HepG2 (cell line): ENCODE data around the gene SUPT6H. TPM values are rescaled to one million over a fixed set of nuclear protein-coding genes. Genes with fewer than 3 reads are reported as not detected.

ENCODE experiments used
- ARNTL ChIP-seq: sonication (generic); formaldehyde crosslinking; IDR thresholded peaks from 2 replicates; pipeline ENCODE4 v1.4.0; 2020; ENCODE audit warnings: mild to moderate bottlenecking, missing genetic modification reagents
- BORCS8-MEF2B ChIP-seq: sonication (generic); formaldehyde crosslinking; IDR thresholded peaks from 2 replicates; pipeline ENCODE4 v1.8.0; 2022; ENCODE audit warnings: mild to moderate bottlenecking, missing genetic modification reagents
- NR2F2 ChIP-seq: IDR thresholded peaks from 2 replicates; pipeline ENCODE4 v1.6.1; 2012; ENCODE audit warnings: low read depth, inconsistent platforms, borderline replicate concordance
- ZFP36L1 ChIP-seq: sonication (generic); formaldehyde crosslinking; IDR thresholded peaks from 2 replicates; pipeline ENCODE4 v1.8.0; 2022; ENCODE audit warnings: mild to moderate bottlenecking, missing genetic modification reagents, moderate library complexity
- ZNF34 ChIP-seq: sonication (generic); formaldehyde crosslinking; IDR thresholded peaks from 2 replicates; pipeline ENCODE4 v1.4.0; 2020; ENCODE audit warnings: mild to moderate bottlenecking, missing genetic modification reagents, borderline replicate concordance
- ZNF605 ChIP-seq: sonication (generic); formaldehyde crosslinking; IDR thresholded peaks from 2 replicates; pipeline ENCODE4 v1.8.0; 2022; ENCODE audit warnings: mild to moderate bottlenecking, missing genetic modification reagents
- ZNF782 ChIP-seq: sonication (generic); formaldehyde crosslinking; IDR thresholded peaks from 2 replicates; pipeline ENCODE4 v1.4.0; 2020; ENCODE audit warnings: missing genetic modification reagents, mild to moderate bottlenecking, borderline replicate concordance
- polyA plus RNA-seq, 8 experiments: library from polyadenylated mRNA; depleted of rRNA in 3 of 8; stranded (reverse) in 7 of 8; unstranded in 1 of 8; fragments of >200 nt; fragmentation: Illumina TruSeq in 4 of 8; extraction: Trizol in 4 of 8; gene quantifications; 2 replicates each; pipeline versions ENCODE4 v1.2.1 to v1.2.3, GENCODE V29; 2011 to 2016; ENCODE audit warnings: low read depth in 4 of 8, missing spikeins in 1 of 8, mixed read lengths in 1 of 8; ENCODE audit not compliant: insufficient read depth in 1 of 8
- total RNA-seq, 5 experiments: library from RNA; depleted of rRNA; stranded (reverse); fragments of >200 nt; fragmentation: Illumina TruSeq; extraction: Trizol; gene quantifications; 2 replicates each; pipeline ENCODE4 v1.2.3, GENCODE V29; 2016; ENCODE audit warnings: low read depth in 1 of 5
- TF ChIP-seq, protein P1 (sequence below): sonication (generic); formaldehyde crosslinking; IDR thresholded peaks from 2 replicates; pipeline ENCODE4 v1.8.1; 2023; ENCODE audit warnings: missing genetic modification reagents, inconsistent platforms, borderline replicate concordance
- TF ChIP-seq, protein P2 (sequence below): sonication (generic); formaldehyde crosslinking; IDR thresholded peaks from 2 replicates; pipeline ENCODE4 v1.8.0; 2022; ENCODE audit warnings: missing genetic modification reagents, mild to moderate bottlenecking, borderline replicate concordance
- TF ChIP-seq, protein P3 (sequence below): sonication (generic); formaldehyde crosslinking; IDR thresholded peaks from 2 replicates; pipeline ENCODE4 v1.4.0; 2020; ENCODE audit warnings: mild to moderate bottlenecking, missing genetic modification reagents, borderline replicate concordance
- TF ChIP-seq, protein P4 (sequence below): sonication (generic); formaldehyde crosslinking; IDR thresholded peaks from 2 replicates; pipeline ENCODE4 v1.5.0; 2020; ENCODE audit warnings: missing genetic modification reagents
- TF ChIP-seq, protein P5 (sequence below): fragments of 450-650 bp; IDR thresholded peaks from 2 replicates; pipeline ENCODE4 v1.6.1; 2017; ENCODE audit warnings: mild to moderate bottlenecking
- TF ChIP-seq, protein P6 (sequence below): sonication (generic); formaldehyde crosslinking; IDR thresholded peaks from 2 replicates; pipeline ENCODE4 v1.8.0; 2022; ENCODE audit warnings: missing genetic modification reagents, mild to moderate bottlenecking, inconsistent platforms, borderline replicate concordance

SUPT6H gene
- total and polyA plus RNA-seq, 2 of the 13 experiments (the other 11 are each of a cell fraction or from before 2014, with no cell fraction given): 32.7 to 39.9 TPM

DNA sequence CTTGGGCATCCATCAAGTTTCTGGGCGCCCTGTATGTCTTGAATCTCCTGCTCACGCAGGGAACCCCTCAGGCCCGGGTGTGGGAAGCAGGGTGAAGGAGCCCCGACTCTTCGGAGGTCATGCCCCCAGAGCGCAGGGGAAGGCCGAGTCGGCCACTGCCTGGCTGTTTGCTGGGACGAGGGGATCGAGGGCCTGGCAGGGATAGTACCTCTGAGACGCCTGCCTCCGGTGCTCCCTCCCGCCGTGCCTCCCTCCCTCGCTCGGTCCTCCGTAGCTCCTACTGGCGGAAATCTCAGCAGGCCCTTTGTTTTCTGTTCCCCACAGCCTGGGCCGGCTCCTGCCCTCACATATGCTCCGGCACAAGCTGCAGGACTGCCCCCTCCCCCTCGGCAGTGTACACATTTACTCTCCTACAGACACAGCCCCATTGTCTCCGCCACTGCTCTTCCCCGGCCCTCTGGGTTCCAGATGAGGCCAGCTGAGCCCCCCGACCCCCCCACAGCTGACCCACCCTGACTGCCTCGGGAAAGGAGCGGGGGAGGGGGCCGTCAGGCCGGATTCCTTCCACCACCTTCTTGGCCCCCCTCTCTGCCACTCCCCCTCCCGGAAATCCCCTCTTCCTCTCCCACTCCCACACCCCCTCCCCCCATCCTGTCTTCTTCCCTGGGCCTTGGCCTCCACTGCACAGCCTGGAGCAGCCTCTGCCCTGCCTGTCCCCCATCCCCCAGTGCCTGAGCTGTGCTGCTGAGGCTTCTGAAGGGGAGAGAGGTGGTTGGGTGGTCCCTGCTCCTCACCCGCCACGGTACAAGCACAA, 83.2 kb downstream of the SUPT6H start (continued):
- TF ChIP-seq, protein P1, sequence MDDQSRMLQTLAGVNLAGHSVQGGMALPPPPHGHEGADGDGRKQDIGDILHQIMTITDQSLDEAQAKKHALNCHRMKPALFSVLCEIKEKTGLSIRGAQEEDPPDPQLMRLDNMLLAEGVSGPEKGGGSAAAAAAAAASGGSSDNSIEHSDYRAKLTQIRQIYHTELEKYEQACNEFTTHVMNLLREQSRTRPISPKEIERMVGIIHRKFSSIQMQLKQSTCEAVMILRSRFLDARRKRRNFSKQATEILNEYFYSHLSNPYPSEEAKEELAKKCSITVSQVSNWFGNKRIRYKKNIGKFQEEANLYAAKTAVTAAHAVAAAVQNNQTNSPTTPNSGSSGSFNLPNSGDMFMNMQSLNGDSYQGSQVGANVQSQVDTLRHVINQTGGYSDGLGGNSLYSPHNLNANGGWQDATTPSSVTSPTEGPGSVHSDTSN (CRISPR knock-in tag): no peak
- TF ChIP-seq ARNTL (CRISPR knock-in tag): no peak; the same call in 1 of the 2 replicates
- TF ChIP-seq NR2F2: no peak
- TF ChIP-seq, protein P2, sequence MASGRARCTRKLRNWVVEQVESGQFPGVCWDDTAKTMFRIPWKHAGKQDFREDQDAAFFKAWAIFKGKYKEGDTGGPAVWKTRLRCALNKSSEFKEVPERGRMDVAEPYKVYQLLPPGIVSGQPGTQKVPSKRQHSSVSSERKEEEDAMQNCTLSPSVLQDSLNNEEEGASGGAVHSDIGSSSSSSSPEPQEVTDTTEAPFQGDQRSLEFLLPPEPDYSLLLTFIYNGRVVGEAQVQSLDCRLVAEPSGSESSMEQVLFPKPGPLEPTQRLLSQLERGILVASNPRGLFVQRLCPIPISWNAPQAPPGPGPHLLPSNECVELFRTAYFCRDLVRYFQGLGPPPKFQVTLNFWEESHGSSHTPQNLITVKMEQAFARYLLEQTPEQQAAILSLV (CRISPR knock-in tag): 0 out of 2 replicates have a peak, but pooled peaks have one; percentile 22
- 0 out of 2 replicates have a peak, but pooled peaks have one; percentile 41 for TF ChIP-seq ZNF782 (CRISPR knock-in tag)
- TF ChIP-seq ZNF605: no peak
- no peak for TF ChIP-seq BORCS8-MEF2B (CRISPR knock-in tag)
- TF ChIP-seq, protein P3, sequence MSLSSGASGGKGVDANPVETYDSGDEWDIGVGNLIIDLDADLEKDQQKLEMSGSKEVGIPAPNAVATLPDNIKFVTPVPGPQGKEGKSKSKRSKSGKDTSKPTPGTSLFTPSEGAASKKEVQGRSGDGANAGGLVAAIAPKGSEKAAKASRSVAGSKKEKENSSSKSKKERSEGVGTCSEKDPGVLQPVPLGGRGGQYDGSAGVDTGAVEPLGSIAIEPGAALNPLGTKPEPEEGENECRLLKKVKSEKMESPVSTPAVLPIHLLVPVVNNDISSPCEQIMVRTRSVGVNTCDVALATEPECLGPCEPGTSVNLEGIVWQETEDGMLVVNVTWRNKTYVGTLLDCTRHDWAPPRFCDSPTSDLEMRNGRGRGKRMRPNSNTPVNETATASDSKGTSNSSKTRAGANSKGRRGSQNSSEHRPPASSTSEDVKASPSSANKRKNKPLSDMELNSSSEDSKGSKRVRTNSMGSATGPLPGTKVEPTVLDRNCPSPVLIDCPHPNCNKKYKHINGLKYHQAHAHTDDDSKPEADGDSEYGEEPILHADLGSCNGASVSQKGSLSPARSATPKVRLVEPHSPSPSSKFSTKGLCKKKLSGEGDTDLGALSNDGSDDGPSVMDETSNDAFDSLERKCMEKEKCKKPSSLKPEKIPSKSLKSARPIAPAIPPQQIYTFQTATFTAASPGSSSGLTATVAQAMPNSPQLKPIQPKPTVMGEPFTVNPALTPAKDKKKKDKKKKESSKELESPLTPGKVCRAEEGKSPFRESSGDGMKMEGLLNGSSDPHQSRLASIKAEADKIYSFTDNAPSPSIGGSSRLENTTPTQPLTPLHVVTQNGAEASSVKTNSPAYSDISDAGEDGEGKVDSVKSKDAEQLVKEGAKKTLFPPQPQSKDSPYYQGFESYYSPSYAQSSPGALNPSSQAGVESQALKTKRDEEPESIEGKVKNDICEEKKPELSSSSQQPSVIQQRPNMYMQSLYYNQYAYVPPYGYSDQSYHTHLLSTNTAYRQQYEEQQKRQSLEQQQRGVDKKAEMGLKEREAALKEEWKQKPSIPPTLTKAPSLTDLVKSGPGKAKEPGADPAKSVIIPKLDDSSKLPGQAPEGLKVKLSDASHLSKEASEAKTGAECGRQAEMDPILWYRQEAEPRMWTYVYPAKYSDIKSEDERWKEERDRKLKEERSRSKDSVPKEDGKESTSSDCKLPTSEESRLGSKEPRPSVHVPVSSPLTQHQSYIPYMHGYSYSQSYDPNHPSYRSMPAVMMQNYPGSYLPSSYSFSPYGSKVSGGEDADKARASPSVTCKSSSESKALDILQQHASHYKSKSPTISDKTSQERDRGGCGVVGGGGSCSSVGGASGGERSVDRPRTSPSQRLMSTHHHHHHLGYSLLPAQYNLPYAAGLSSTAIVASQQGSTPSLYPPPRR: peak; percentile 24; the same call in 1 of the 2 replicates
- TF ChIP-seq, protein P4, sequence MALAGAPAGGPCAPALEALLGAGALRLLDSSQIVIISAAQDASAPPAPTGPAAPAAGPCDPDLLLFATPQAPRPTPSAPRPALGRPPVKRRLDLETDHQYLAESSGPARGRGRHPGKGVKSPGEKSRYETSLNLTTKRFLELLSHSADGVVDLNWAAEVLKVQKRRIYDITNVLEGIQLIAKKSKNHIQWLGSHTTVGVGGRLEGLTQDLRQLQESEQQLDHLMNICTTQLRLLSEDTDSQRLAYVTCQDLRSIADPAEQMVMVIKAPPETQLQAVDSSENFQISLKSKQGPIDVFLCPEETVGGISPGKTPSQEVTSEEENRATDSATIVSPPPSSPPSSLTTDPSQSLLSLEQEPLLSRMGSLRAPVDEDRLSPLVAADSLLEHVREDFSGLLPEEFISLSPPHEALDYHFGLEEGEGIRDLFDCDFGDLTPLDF (CRISPR knock-in tag): no peak
- TF ChIP-seq ZFP36L1 (CRISPR knock-in tag): no peak
- TF ChIP-seq ZNF34: no peak; the same call in 1 of the 2 replicates
- TF ChIP-seq, protein P5, sequence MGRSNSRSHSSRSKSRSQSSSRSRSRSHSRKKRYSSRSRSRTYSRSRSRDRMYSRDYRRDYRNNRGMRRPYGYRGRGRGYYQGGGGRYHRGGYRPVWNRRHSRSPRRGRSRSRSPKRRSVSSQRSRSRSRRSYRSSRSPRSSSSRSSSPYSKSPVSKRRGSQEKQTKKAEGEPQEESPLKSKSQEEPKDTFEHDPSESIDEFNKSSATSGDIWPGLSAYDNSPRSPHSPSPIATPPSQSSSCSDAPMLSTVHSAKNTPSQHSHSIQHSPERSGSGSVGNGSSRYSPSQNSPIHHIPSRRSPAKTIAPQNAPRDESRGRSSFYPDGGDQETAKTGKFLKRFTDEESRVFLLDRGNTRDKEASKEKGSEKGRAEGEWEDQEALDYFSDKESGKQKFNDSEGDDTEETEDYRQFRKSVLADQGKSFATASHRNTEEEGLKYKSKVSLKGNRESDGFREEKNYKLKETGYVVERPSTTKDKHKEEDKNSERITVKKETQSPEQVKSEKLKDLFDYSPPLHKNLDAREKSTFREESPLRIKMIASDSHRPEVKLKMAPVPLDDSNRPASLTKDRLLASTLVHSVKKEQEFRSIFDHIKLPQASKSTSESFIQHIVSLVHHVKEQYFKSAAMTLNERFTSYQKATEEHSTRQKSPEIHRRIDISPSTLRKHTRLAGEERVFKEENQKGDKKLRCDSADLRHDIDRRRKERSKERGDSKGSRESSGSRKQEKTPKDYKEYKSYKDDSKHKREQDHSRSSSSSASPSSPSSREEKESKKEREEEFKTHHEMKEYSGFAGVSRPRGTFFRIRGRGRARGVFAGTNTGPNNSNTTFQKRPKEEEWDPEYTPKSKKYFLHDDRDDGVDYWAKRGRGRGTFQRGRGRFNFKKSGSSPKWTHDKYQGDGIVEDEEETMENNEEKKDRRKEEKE: no peak
- TF ChIP-seq, protein P6, sequence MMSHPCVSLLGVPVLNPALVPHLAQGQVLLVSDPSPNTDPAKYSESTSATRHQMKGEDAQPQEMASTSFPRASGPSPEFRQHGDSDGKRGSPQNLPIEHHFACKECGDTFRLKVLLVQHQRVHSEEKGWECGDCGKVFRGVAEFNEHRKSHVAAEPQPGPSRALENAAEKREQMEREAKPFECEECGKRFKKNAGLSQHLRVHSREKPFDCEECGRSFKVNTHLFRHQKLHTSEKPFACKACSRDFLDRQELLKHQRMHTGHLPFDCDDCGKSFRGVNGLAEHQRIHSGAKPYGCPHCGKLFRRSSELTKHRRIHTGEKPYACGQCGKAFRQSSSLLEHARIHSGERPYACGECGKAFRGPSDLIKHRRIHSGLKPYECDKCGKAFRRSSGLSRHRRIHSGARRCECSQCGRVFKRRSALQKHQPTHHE (CRISPR knock-in tag): no peak
